GM19023 (cell line): ENCODE measurements around the gene TMEM141.
"Not testable (repeated sequence)": the region's sequence is repeated elsewhere in the genome, so short reads cannot be mapped to it uniquely, and the experiment has no call there.

Experiments
- ATAC-seq: cut with Tn5 transposase; IDR thresholded peaks from one replicate; pipeline ENCODE4 v1.9.1; 2021; ENCODE audit warnings: mild to moderate bottlenecking, moderate library complexity; ENCODE audit not compliant: unreplicated experiment

The TMEM141 gene

GRCh38 chr9:136829981-136830885 is 39.1 kb downstream of the TMEM141 start:
- no peak for ATAC-seq

- no peak for ATAC-seq
These were observed 40.0 kb downstream of the TMEM141 start for GRCh38 chr9:136831002-136831719.

GRCh38 chr9:136831720-136832104 is 40.6 kb downstream of the TMEM141 start:
- no peak for ATAC-seq

GRCh38 chr9:136832581-136832980 is 41.4 kb downstream of the TMEM141 start:
- no peak for ATAC-seq

GRCh38 chr9:136833381-136834048 is 42.4 kb downstream of the TMEM141 start:
- ATAC-seq: not testable (repeated sequence)

GRCh38 chr9:136835162-136835931 is 44.2 kb downstream of the TMEM141 start:
- no peak for ATAC-seq

GRCh38 chr9:136835932-136836904 is 45.1 kb downstream of the TMEM141 start:
- ATAC-seq: no peak

- ATAC-seq: no peak
These were observed 46.2 kb downstream of the TMEM141 start for GRCh38 chr9:136837146-136837855.

GRCh38 chr9:136837856-136838277 is 46.7 kb downstream of the TMEM141 start:
- not testable (repeated sequence) for ATAC-seq

GRCh38 chr9:136838314-136839228 is 47.4 kb downstream of the TMEM141 start:
- no peak for ATAC-seq

- ATAC-seq: no peak
These were observed 48.3 kb downstream of the TMEM141 start for GRCh38 chr9:136839229-136840139.

GRCh38 chr9:136840140-136840876 is 49.2 kb downstream of the TMEM141 start:
- ATAC-seq: no peak

GRCh38 chr9:136840877-136841645 is 49.9 kb downstream of the TMEM141 start:
- no peak for ATAC-seq

GRCh38 chr9:136841646-136842379 is 50.7 kb downstream of the TMEM141 start:
- not testable (repeated sequence) for ATAC-seq
